GM12801 (cell line): Measurements from ENCODE around the gene SPATA31E1.
"Not testable (repeated sequence)": the region's sequence is repeated elsewhere in the genome, so short reads cannot be mapped to it uniquely, and the experiment has no call there.

Experiments
- CTCF ChIP-seq: IDR thresholded peaks from one replicate; pipeline ENCODE4 v1.5.1; 2011; ENCODE audit warnings: control low read depth; ENCODE audit not compliant: insufficient read length; ENCODE audit errors: extremely low read depth

SPATA31E1 gene

GRCh38 chr9:87894998-87895625 is 12.4 kb downstream of the SPATA31E1 start:
- TF ChIP-seq CTCF: no peak

- TF ChIP-seq CTCF: no peak
Observed at GRCh38 chr9:87896891-87897290, 14.2 kb downstream of the SPATA31E1 start.

GRCh38 chr9:87898151-87898550 is 15.5 kb downstream of the SPATA31E1 start:
- TF ChIP-seq CTCF: no peak

GRCh38 chr9:87909310-87910041 is 26.8 kb downstream of the SPATA31E1 start:
- no peak for TF ChIP-seq CTCF

GRCh38 chr9:87910821-87911220 is 28.1 kb downstream of the SPATA31E1 start:
- no peak for TF ChIP-seq CTCF

GRCh38 chr9:87917662-87918061 is 35.0 kb downstream of the SPATA31E1 start, which contains the start of gene SPATA31C1:
Gene SPATA31C1 (plus strand): TSS chr9:87917962.
- TF ChIP-seq CTCF: not testable (repeated sequence)
